ENCODE measurements around the gene BDKRB2.

Gene BDKRB2

DNA sequence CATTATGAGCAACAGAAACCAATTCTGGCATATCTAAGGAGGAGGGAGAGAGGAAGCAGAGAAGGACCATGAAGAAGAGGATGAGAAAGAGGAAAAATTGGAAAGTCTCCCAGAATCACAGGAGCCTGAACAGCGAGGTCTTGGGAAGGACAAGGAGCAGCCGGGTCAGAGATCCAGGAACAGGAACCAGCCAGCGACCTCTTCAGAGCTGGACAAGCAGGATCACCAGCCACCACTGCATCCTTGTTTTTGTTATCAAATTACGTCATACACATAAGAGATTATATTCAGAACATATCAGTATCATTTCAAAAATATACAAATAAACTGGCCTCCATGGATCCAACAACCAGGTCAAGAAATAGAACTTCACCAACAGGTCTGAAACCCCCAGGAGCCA, 22.1 kb upstream of the BDKRB2 start:
- H3K27me3 ChIP-seq (ENCODE audit: low read depth, low read length): peaks cover 9% of the 10 kb centered on the region
- H3K4me3 ChIP-seq (ENCODE audit: low read length): no peak overlapping the region
- H2AFZ ChIP-seq (ENCODE audit: low read depth, low read length): no peak overlapping the region
- no peaks in the 10 kb centered on the region for H4K20me1 ChIP-seq (ENCODE audit: insufficient read depth, low read length)
- H3K4me1 ChIP-seq (ENCODE audit: low read length): no peaks in the 10 kb centered on the region
- no peaks in the 10 kb centered on the region for H3K79me2 ChIP-seq (ENCODE audit: low read length)
- H3K27ac ChIP-seq (ENCODE audit: low read length): no peak overlapping the region
- no peaks in the 10 kb centered on the region for H3K9me3 ChIP-seq (ENCODE audit: insufficient read depth, low read length)
- TF ChIP-seq EZH2phosphoT487 (IDR thresholded peaks at IDR 0.05; ENCODE audit: low read depth): no peak
- H3K36me3 ChIP-seq (replicated peaks; ENCODE audit: low read depth, low read length): no peaks in the 10 kb centered on the region
- no peak overlapping the region for H3K9ac ChIP-seq (ENCODE audit: low read length)
- no peak overlapping the region for H3K4me2 ChIP-seq (ENCODE audit: low read length)

DNA sequence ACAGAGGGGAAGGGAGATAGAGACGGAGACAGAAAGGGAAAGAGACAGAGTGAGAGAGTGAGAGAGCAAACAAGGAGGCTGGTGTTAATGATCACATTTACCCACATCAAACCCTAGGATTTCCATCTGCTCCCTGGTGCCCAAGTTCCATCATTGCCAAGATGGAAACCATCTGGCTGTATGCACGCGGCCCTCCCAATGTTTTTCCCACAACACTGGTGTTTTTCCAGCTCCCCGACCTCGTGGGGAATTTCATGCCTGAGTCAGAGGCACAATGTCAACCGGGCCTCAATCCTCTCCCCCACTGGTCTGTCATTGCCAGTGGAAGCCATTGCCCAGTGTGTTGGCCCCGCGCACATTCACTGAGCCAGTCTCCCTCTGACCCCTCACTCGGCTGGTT, 19.9 kb upstream of the BDKRB2 start:
- no peaks in the 10 kb centered on the region for H3K36me3 ChIP-seq (replicated peaks; ENCODE audit: low read depth, low read length)
- H3K9me3 ChIP-seq (ENCODE audit: insufficient read depth, low read length): no peaks in the 10 kb centered on the region
- TF ChIP-seq EZH2phosphoT487 (IDR thresholded peaks at IDR 0.05; ENCODE audit: low read depth): no peak
- TF ChIP-seq, protein P1, sequence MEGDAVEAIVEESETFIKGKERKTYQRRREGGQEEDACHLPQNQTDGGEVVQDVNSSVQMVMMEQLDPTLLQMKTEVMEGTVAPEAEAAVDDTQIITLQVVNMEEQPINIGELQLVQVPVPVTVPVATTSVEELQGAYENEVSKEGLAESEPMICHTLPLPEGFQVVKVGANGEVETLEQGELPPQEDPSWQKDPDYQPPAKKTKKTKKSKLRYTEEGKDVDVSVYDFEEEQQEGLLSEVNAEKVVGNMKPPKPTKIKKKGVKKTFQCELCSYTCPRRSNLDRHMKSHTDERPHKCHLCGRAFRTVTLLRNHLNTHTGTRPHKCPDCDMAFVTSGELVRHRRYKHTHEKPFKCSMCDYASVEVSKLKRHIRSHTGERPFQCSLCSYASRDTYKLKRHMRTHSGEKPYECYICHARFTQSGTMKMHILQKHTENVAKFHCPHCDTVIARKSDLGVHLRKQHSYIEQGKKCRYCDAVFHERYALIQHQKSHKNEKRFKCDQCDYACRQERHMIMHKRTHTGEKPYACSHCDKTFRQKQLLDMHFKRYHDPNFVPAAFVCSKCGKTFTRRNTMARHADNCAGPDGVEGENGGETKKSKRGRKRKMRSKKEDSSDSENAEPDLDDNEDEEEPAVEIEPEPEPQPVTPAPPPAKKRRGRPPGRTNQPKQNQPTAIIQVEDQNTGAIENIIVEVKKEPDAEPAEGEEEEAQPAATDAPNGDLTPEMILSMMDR (IDR thresholded peaks at IDR 0.05; ENCODE audit: low read depth, low read length): no peak
- no peak overlapping the region for H3K27ac ChIP-seq (ENCODE audit: low read length)
- no peaks in the 10 kb centered on the region for H3K4me1 ChIP-seq (ENCODE audit: low read length)
- no peak overlapping the region for H3K4me3 ChIP-seq (ENCODE audit: low read length)
- no peaks in the 10 kb centered on the region for H4K20me1 ChIP-seq (ENCODE audit: insufficient read depth, low read length)
- H3K9ac ChIP-seq (ENCODE audit: low read length): no peak overlapping the region
- H3K79me2 ChIP-seq (ENCODE audit: low read length): no peaks in the 10 kb centered on the region
- no peak overlapping the region for H2AFZ ChIP-seq (ENCODE audit: low read depth, low read length)
- H3K4me2 ChIP-seq (ENCODE audit: low read length): no peak overlapping the region
- H3K27me3 ChIP-seq (ENCODE audit: low read depth, low read length): peaks cover 9% of the 10 kb centered on the region

DNA sequence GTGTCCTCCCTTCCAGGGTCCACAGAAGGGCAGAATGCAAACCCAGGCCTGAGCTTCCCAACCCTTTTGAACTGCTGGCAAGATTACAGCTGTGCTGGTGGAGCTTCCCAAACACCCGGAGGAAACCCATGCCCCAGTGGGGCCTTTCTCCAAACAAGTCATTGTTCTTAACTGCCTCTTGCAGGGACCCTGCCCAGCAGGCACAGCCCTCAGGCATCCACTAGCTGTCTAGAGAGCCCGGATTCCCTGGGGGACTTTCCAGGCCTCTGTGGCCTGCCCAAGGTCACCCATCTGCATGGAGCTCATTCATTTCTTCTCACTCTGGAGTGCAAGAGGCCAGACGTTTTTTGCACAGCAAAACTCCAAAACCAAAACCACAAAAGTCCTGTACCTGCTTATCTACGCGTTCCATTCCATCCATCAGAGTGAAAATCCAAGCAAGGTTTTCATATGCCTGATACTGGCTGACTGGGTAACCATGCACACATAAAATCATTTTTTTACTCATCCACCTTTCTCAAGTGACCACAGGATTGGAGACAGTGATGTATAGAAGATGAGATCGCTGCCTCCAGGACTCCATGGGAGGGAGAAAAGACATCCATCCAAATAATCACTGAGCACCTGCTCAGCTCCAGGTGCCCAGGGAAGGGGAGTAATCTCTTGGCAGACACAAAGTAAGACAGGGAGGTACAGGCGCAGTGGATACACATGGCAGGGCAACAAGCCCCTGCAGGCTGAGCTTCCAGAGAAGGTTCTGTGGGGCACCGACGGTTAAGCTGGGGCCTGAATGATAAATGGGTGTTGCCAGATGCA, 17.2 kb upstream of the BDKRB2 start:
- peaks cover 9% of the 10 kb centered on the region for H3K27me3 ChIP-seq (ENCODE audit: low read depth, low read length)
- H3K4me1 ChIP-seq (ENCODE audit: low read length): no peaks in the 10 kb centered on the region
- no peak overlapping the region for H3K9ac ChIP-seq (ENCODE audit: low read length)
- no peaks in the 10 kb centered on the region for H3K9me3 ChIP-seq (ENCODE audit: insufficient read depth, low read length)
- H3K79me2 ChIP-seq (ENCODE audit: low read length): no peaks in the 10 kb centered on the region
- no peak overlapping the region for H3K4me3 ChIP-seq (ENCODE audit: low read length)
- no peak overlapping the region for H3K4me2 ChIP-seq (ENCODE audit: low read length)
- H4K20me1 ChIP-seq (ENCODE audit: insufficient read depth, low read length): no peaks in the 10 kb centered on the region
- H3K27ac ChIP-seq (ENCODE audit: low read length): no peak overlapping the region
- TF ChIP-seq, protein P1 (IDR thresholded peaks at IDR 0.05; ENCODE audit: low read depth, low read length): no peak
- no peak for TF ChIP-seq EZH2phosphoT487 (IDR thresholded peaks at IDR 0.05; ENCODE audit: low read depth)
- H2AFZ ChIP-seq (ENCODE audit: low read depth, low read length): no peak overlapping the region
- H3K36me3 ChIP-seq (replicated peaks; ENCODE audit: low read depth, low read length): no peaks in the 10 kb centered on the region

DNA sequence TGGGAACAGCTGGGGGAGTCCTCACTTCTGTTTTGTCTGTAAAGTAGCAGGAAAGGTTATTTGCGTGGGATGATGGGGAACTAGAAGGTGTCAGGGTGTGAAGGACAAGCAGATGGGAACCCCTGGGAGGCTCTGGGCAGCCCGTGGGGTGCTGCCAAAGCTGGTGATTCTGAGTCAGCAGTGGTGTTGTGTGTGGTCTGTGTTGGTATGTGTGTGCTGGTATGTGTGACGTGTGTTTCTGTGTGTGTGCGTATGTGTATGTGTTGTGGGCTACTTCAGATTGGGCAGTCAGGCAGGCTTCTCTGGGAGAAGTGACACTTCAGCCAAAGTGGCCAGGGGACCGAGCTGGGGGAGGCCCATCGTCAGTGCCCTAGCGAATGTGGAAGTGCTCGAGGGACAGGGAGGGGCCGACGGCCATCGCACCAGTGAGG, 15.3 kb upstream of the BDKRB2 start:
- Histone ChIP-seq H3K4me3 (ENCODE audit: low read length) (no peak overlapping the region), H3K27me3 (ENCODE audit: low read depth, low read length) (peaks cover 9% of the 10 kb centered on the region; the same call in 1 of the 2 replicates), H3K9me3 (ENCODE audit: insufficient read depth, low read length) (no peaks in the 10 kb centered on the region), H3K4me1 (ENCODE audit: low read length) (no peaks in the 10 kb centered on the region), H3K27ac (ENCODE audit: low read length) (no peak overlapping the region), H3K79me2 (ENCODE audit: low read length) (no peaks in the 10 kb centered on the region), H4K20me1 (ENCODE audit: insufficient read depth, low read length) (no peaks in the 10 kb centered on the region), H3K36me3 (replicated peaks; ENCODE audit: low read depth, low read length) (no peaks in the 10 kb centered on the region), H3K9ac (ENCODE audit: low read length) (no peak overlapping the region), H3K4me2 (ENCODE audit: low read length) (no peak overlapping the region), H2AFZ (ENCODE audit: low read depth, low read length) (no peak overlapping the region)
- TF ChIP-seq, protein P1 (IDR thresholded peaks at IDR 0.05; ENCODE audit: low read depth, low read length): no peak
- no peak for TF ChIP-seq EZH2phosphoT487 (IDR thresholded peaks at IDR 0.05; ENCODE audit: low read depth)

Measured in OCI-LY3 (cell line).